K562 (cell line): ENCODE data around the gene LCE1E. TPM values are rescaled to one million over a fixed set of nuclear protein-coding genes. Genes with fewer than 3 reads are reported as not detected.

Source experiments
- ATAC-seq: fragments of 200-7000 bp; cut with Tn5 transposase; 3 replicates; pipeline ENCODE4 v1.9.1; 2020; ENCODE audit warnings: moderate library complexity
- BruUV-seq: library from RNA; stranded (reverse); fragments of 400-500 nt; replicated peaks from 2 replicates; lab custom pipeline; 2021; lab: Mats Ljungman, UMichigan
- CTCF ChIA-PET: fragments of 300-600 bp; formaldehyde crosslinking; extraction: SDS; loops from one replicate; lab custom pipeline; 2021; ENCODE audit warnings: low intra/inter-chr PET ratio; lab: Yijun Ruan, JAX
- POLR2A ChIA-PET: fragments of 300-600, 350-650 bp; sonication (Branson Sonifier 250); formaldehyde crosslinking; extraction: SDS; loops from one replicate; lab custom pipeline; 2021; ENCODE audit warnings: antibody characterized with exemption, inconsistent platforms; lab: Yijun Ruan, JAX
- DNase-seq, 4 experiments: peaks; one replicate each; pipeline versions ENCODE4 v3.0.0 to v3.0.0-alpha.2; 2011 to 2018; ENCODE audit warnings: low spot score in 3 of 4, mixed read lengths in 3 of 4; ENCODE audit errors: extremely low read depth in 1 of 4
- FAIRE-seq: peaks from 2 replicates; lab custom pipeline; 2011; peaks lifted over from hg19 to GRCh38; lab: Jason Lieb, UNC
- H2AFZ ChIP-seq: 2 replicates; pipeline ENCODE4 v1.6.0; 2011; ENCODE audit warnings: low read depth, low read length, control low read depth, inconsistent platforms
- H3K27ac ChIP-seq: fragments of 200-600 bp; 3 replicates; pipeline ENCODE4 v1.8.0; 2011; ENCODE audit warnings: low read depth, mild to moderate bottlenecking, control low read depth, inconsistent platforms, low read length, moderate library complexity, mixed read lengths; ENCODE audit errors: extremely low read depth
- H3K27me3 ChIP-seq, 2 experiments: fragments of 300-600 bp in 1 of 2; 2 replicates in 1 of 2; 3 replicates in 1 of 2; pipeline versions ENCODE4 v1.6.0 to v1.8.0; 2011; ENCODE audit warnings: inconsistent platforms in 2 of 2, low read length in 2 of 2, mild to moderate bottlenecking in 1 of 2, mixed read lengths in 1 of 2, moderate library complexity in 1 of 2; ENCODE audit not compliant: control insufficient read depth in 2 of 2, insufficient read depth in 2 of 2
- H3K36me3 ChIP-seq: fragments of 300-600 bp; 3 replicates; pipeline ENCODE4 v1.8.0; 2011; ENCODE audit warnings: mild to moderate bottlenecking, low read length, inconsistent platforms; ENCODE audit not compliant: control insufficient read depth, insufficient read depth
- H3K4me1 ChIP-seq, 2 experiments: fragments of 200-600 bp in 1 of 2; replicated peaks in 1 of 2; 2 replicates in 1 of 2; 3 replicates in 1 of 2; pipeline versions ENCODE4 v1.5.1 to v1.8.0; 2011; ENCODE audit warnings: inconsistent platforms in 2 of 2, low read length in 2 of 2, mild to moderate bottlenecking in 1 of 2, mixed read lengths in 1 of 2, moderate library complexity in 1 of 2; ENCODE audit not compliant: control insufficient read depth in 2 of 2, insufficient read depth in 2 of 2
- H3K4me2 ChIP-seq: 2 replicates; pipeline ENCODE4 v1.6.1; 2011; ENCODE audit warnings: low read length, control low read depth, inconsistent platforms, mixed read lengths; ENCODE audit not compliant: insufficient read depth
- H3K4me3 ChIP-seq: fragments of 200-600 bp; sonication (generic), shearing (Covaris generic); 2 replicates; pipeline ENCODE4 v1.5.1; 2016; ENCODE audit warnings: control low read depth, inconsistent platforms
- H3K79me2 ChIP-seq: fragments of 200-600 bp; 3 replicates; pipeline ENCODE4 v1.8.0; 2011; ENCODE audit warnings: low read length, inconsistent platforms; ENCODE audit not compliant: control insufficient read depth, insufficient read depth
- H3K9ac ChIP-seq, 2 experiments: 2 replicates each; pipeline versions ENCODE4 v1.6.0 to v1.6.1; 2011; ENCODE audit warnings: low read depth in 2 of 2, low read length in 2 of 2, control low read depth in 1 of 2, inconsistent platforms in 1 of 2, mild to moderate bottlenecking in 1 of 2, mixed read lengths in 1 of 2; ENCODE audit not compliant: insufficient read depth in 1 of 2
- H3K9me1 ChIP-seq: one replicate; pipeline ENCODE4 v1.6.0; 2011; ENCODE audit warnings: inconsistent platforms, mild to moderate bottlenecking, low read length, moderate library complexity; ENCODE audit not compliant: control insufficient read depth, insufficient read depth
- H3K9me3 ChIP-seq: replicated peaks from 2 replicates; pipeline ENCODE4 v1.5.1; 2011; ENCODE audit warnings: low read depth, low read length, inconsistent platforms; ENCODE audit not compliant: control insufficient read depth, insufficient read depth
- H4K20me1 ChIP-seq: replicated peaks from 2 replicates; pipeline ENCODE4 v1.6.1; 2011; ENCODE audit warnings: low read length, inconsistent platforms, mixed read lengths; ENCODE audit not compliant: control insufficient read depth, insufficient read depth
- CREB3L1 ChIP-seq: fragments of 450-650 bp; IDR thresholded peaks from 2 replicates; pipeline ENCODE4 v1.6.1; 2014; ENCODE audit warnings: low read depth, mild to moderate bottlenecking, moderate library complexity, borderline replicate concordance
- HMG20B ChIP-seq: fragments of 250-450 bp; sonication (Bioruptor Pico); IDR thresholded peaks from 2 replicates; pipeline ENCODE4 v1.5.0; 2021; ENCODE audit warnings: mild to moderate bottlenecking
- KDM1A ChIP-seq, 2 experiments: fragments of 450-650 bp; IDR thresholded peaks; 2 replicates each; pipeline ENCODE4 v1.6.1; 2016; ENCODE audit warnings: mild to moderate bottlenecking in 2 of 2
- NELFE ChIP-seq: IDR thresholded peaks from 2 replicates; pipeline ENCODE4 v1.6.1; 2011; ENCODE audit warnings: mild to moderate bottlenecking; ENCODE audit not compliant: insufficient read depth, insufficient read length
- NFE2 ChIP-seq: IDR thresholded peaks from 2 replicates; pipeline ENCODE4 v1.6.1; 2014; ENCODE audit warnings: antibody characterized with exemption, low read depth
- PTRF ChIP-seq: fragments of 450-650 bp; IDR thresholded peaks from 2 replicates; pipeline ENCODE4 v1.6.1; 2016; ENCODE audit warnings: mild to moderate bottlenecking, missing genetic modification characterization, missing compliant biosample characterization
- ZBTB33 ChIP-seq: sonication (generic); formaldehyde crosslinking; IDR thresholded peaks from 2 replicates; pipeline ENCODE4 v1.8.1; 2023; ENCODE audit warnings: mild to moderate bottlenecking, missing genetic modification reagents
- ZNF449 ChIP-seq: fragments of 250-450 bp; sonication (Bioruptor Pico); IDR thresholded peaks from 2 replicates; pipeline ENCODE4 v1.8.0; 2022; ENCODE audit warnings: moderate library complexity, mild to moderate bottlenecking, inconsistent platforms
- ZNF644 ChIP-seq: fragments of 200-800 bp; sonication (Bioruptor generic); IDR thresholded peaks from 2 replicates; pipeline ENCODE4 v1.6.1; 2016; ENCODE audit warnings: low read depth, missing genetic modification characterization, missing compliant biosample characterization
- WGBS: fragments of 100-300 bp; shearing (Covaris generic); methylation state at CpG from one replicate; pipeline ENCODE4 v1.1.6; 2016; ENCODE audit warnings: low coverage, mixed read lengths; ENCODE audit not compliant: insufficient coverage; ENCODE audit errors: missing lambda C conversion rate; 5-methylcytosine and 5-hydroxymethylcytosine counted together
- in situ Hi-C: fragments of 300-500 bp; cut with MboI; formaldehyde crosslinking; loops from 4 replicates; pipeline ENCODE4 v1.15.0; 2018; ENCODE audit warnings: inconsistent platforms, mixed read lengths
- intact Hi-C: fragments of 100-400 bp; cut with micrococcal nuclease; formaldehyde crosslinking; loops from 2 replicates; pipeline ENCODE4 v1.14.2; 2022
- polyA plus RNA-seq, 8 experiments: library from polyadenylated mRNA; depleted of rRNA in 4 of 8; stranded (reverse) in 5 of 8; unstranded in 3 of 8; fragments of >200 nt; fragmentation: Nextera tagmentation in 2 of 8; fragmentation: Illumina TruSeq in 1 of 8; extraction: Ambion mirVana in 2 of 8; extraction: Trizol in 1 of 8; gene quantifications; 2 replicates each; pipeline versions ENCODE4 v1.2.1 to v1.2.3, GENCODE V29; 2011 to 2014; ENCODE audit warnings: inconsistent platforms in 1 of 8, missing spikeins in 1 of 8
- total RNA-seq, 7 experiments: library from RNA; depleted of rRNA in 6 of 7; stranded (reverse); fragments of >200 nt in 6 of 7; fragmentation: Illumina TruSeq in 2 of 7; extraction: Trizol in 2 of 7; gene quantifications; 2 replicates each; pipeline versions ENCODE4 v1.2.1 to v1.2.3, GENCODE V29; 2011 to 2021; ENCODE audit warnings: low replicate concordance in 1 of 7
- TF ChIP-seq, protein P1 (sequence below): fragments of 450-650 bp; formaldehyde crosslinking; IDR thresholded peaks from 2 replicates; pipeline ENCODE4 v1.4.0; 2020; ENCODE audit warnings: mild to moderate bottlenecking, moderate library complexity
- TF ChIP-seq, protein P2 (sequence below): fragments of 250-450 bp; sonication (Bioruptor Pico); IDR thresholded peaks from 2 replicates; pipeline ENCODE4 v1.5.1; 2021; ENCODE audit warnings: mild to moderate bottlenecking
- TF ChIP-seq, protein P3 (sequence below), 2 experiments: IDR thresholded peaks; 2 replicates each; pipeline ENCODE4 v1.6.1; 2012; ENCODE audit warnings: improper control_type of control experiment in 2 of 2, low read depth in 2 of 2, low read length in 2 of 2, borderline replicate concordance in 1 of 2

LCE1E gene
- total and polyA plus RNA-seq, 9 of the 15 experiments (the other 6 are each of a cell fraction or from before 2014, with no cell fraction given), result not detected

- H3K27ac ChIP-seq, result no peak overlapping the region
- H3K9me1 ChIP-seq, result no peaks in the 10 kb centered on the region
- H3K4me2 ChIP-seq, result no peak overlapping the region
- intact Hi-C loops, result no loop called here
- ChIA-PET CTCF (no interaction called here), POLR2A (no interaction called here)
- H3K36me3 ChIP-seq, result no peaks in the 10 kb centered on the region
- no peak overlapping the region for H3K9ac ChIP-seq
- 0% methylated on average over 5 of the region's 5 CpGs for WGBS
- H3K4me1 ChIP-seq, result no peaks in the 10 kb centered on the region
- in situ Hi-C loops, result no loop called here
- no peaks in the 10 kb centered on the region for H3K79me2 ChIP-seq
- DNase-seq (no peak), ATAC-seq (no peak), FAIRE-seq (no peak)
- H4K20me1 ChIP-seq, result no peaks in the 10 kb centered on the region
- no TSS peak for BruUV-seq
- H3K27me3 ChIP-seq, result no peaks in the 10 kb centered on the region
- no peak overlapping the region for H3K4me3 ChIP-seq
- no peaks in the 10 kb centered on the region for H3K9me3 ChIP-seq
- no peak overlapping the region for H2AFZ ChIP-seq
- TF ChIP-seq, protein P1, sequence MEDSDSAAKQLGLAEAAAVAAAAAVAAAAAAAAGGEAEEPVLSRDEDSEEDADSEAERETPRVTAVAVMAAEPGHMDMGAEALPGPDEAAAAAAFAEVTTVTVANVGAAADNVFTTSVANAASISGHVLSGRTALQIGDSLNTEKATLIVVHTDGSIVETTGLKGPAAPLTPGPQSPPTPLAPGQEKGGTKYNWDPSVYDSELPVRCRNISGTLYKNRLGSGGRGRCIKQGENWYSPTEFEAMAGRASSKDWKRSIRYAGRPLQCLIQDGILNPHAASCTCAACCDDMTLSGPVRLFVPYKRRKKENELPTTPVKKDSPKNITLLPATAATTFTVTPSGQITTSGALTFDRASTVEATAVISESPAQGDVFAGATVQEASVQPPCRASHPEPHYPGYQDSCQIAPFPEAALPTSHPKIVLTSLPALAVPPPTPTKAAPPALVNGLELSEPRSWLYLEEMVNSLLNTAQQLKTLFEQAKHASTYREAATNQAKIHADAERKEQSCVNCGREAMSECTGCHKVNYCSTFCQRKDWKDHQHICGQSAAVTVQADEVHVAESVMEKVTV (CRISPR knock-in tag), result no peak
- TF ChIP-seq, protein P2, sequence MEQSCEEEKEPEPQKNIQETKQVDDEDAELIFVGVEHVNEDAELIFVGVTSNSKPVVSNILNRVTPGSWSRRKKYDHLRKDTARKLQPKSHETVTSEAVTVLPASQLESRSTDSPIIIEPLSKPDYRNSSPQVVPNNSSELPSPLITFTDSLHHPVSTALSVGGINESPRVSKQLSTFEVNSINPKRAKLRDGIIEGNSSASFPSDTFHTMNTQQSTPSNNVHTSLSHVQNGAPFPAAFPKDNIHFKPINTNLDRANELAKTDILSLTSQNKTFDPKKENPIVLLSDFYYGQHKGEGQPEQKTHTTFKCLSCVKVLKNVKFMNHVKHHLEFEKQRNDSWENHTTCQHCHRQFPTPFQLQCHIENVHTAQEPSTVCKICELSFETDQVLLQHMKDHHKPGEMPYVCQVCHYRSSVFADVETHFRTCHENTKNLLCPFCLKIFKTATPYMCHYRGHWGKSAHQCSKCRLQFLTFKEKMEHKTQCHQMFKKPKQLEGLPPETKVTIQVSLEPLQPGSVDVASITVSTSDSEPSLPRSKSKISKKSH, result no peak
- TF ChIP-seq, protein P3, sequence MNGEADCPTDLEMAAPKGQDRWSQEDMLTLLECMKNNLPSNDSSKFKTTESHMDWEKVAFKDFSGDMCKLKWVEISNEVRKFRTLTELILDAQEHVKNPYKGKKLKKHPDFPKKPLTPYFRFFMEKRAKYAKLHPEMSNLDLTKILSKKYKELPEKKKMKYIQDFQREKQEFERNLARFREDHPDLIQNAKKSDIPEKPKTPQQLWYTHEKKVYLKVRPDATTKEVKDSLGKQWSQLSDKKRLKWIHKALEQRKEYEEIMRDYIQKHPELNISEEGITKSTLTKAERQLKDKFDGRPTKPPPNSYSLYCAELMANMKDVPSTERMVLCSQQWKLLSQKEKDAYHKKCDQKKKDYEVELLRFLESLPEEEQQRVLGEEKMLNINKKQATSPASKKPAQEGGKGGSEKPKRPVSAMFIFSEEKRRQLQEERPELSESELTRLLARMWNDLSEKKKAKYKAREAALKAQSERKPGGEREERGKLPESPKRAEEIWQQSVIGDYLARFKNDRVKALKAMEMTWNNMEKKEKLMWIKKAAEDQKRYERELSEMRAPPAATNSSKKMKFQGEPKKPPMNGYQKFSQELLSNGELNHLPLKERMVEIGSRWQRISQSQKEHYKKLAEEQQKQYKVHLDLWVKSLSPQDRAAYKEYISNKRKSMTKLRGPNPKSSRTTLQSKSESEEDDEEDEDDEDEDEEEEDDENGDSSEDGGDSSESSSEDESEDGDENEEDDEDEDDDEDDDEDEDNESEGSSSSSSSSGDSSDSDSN (IDR thresholded peaks at IDR 0.05; ENCODE audit: borderline replicate concordance in 1 of 2, low read depth in 2 of 2, low read length in 2 of 2), result no peak
- TF ChIP-seq ZNF449 (CRISPR knock-in tag) (no peak), HMG20B (no peak), KDM1A (IDR thresholded peaks at IDR 0.05) (no peak), NFE2 (no peak), NELFE (no peak), ZBTB33 (CRISPR knock-in tag) (no peak), ZNF644 (tag) (no peak), CREB3L1 (no peak), PTRF (tag) (no peak)
Observed at GRCh38 chr1:152823294-152823693, 37.2 kb downstream of the LCE1E start.
